ENCODE results near the gene ZFP36.
A peak's percentile ranks its signal among the peaks of the same experiment; 100 is the strongest.

The ZFP36 gene

GRCh38 chr19:39422020-39422419, 15.4 kb downstream of the ZFP36 start:
- DNase-seq: no peak

DNA sequence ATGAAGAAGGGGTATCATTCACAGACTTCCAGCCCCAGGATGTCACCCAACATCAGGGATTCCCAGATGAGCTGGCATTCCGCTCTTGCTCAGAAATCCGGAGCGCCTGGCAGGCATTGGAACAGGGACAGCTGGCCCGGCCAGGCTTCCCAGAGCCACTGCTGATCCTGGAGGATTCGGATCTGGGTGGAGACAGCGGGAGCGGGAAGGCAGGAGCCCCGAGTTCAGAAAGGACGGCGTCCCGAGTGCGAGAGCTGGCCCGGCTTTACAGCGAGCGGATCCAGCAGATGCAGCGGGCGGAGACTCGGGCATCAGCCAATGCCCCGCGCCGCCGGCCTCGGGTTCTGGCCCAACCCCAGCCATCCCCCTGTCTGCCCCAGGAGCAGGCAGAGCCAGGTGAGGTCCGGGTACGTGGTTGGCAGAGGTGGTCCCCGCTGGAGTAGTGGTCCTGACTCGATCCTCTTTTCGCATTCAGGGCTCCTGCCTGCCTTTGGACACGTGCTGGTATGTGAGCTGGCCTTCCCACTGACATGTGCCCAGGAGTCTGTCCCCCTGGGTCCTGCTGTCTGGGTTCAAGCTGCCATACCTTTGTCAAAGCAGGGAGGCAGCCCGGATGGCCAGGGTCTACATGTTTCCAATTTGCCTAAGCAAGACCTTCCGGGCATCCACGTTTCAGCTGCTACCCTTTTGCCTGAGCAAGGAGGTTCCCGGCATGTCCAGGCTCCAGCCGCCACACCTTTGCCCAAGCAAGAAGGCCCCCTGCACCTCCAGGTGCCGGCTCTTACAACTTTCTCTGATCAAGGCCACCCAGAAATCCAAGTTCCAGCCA, 16.8 kb downstream of the ZFP36 start:
- DNase-seq: no peak

DNA sequence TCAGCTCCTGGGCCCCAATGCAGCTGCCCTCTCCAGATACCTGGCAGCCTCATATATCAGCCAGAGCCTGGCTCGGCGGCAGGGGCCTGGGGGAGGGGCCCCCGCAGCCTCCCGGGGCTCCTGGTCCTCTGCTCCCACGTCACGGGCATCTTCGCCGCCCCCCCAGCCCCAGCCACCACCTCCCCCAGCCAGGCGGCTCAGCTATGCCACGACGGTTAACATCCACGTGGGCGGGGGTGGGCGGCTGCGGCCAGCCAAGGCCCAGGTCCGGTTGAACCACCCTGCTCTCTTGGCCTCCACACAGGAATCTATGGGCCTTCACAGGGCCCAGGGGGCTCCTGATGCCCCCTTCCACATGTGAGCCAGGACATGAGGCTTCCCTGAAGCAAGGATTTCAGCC, 18.3 kb downstream of the ZFP36 start:
- no peak for DNase-seq

GRCh38 chr19:39425744-39426143, 19.1 kb downstream of the ZFP36 start:
- DNase-seq: no peak

- no peak for DNase-seq
These were observed 19.5 kb downstream of the ZFP36 start for GRCh38 chr19:39426170-39426569.

DNA sequence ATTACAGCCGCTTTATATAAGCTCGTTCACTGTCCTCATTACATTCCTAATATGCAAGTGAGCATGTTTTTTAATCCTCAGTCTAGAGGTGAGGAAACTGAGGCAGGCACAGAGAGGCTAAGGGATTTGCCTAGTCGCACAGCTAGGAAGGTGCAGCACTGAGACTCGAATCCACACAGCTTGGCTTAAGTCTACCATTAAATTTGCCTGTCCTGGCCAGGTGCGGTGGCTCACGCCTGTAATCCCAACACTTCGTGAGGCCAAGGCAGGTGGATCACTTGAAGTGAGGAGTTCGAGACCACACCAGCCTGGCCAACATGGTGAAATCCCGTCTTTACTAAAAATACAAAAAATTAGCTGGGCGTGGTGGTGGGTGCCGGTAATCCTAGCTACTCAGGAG, 21.1 kb downstream of the ZFP36 start:
- DNase-seq: no peak

DNA sequence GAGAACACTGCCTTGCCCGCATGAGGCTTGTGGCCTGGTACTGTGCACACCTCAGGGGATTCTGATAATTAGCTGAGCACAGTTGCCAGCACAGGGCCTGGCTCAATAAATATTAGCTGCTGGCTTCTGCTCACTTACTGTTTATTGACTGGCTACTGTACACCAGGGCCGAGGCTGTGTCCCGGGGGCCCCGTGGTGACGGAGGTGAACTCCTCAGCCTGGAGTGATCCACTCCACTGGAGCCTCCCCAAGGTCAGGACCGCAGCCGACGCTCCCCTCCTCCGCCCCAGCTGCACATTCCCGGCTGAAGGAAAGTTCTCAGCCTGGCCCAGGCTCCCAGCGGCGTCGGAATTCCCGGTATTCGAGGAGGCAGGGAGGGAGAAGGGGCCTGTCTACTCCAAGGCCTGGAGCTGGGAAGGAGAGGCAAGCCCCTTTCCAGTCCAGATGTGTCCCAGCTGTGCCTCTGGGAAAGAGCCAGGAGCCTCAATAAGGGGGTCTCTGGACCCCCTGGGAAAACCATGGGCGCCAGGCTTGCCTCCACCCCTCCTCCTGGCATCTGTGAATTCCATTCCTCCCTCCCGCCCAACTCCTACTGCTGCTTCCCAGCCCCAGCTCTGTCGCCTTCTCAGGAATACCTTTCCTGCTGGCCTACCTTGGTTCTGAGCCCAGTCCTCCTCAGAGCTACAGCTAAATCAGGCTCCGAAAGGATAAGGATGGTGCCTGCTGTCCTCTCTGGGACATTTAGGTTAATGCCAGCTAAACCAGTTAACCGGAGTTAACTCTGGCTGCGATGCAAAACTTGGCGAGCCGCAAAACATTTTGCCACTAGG, 21.9 kb downstream of the ZFP36 start:
- DNase-seq: peak; percentile 94

GRCh38 chr19:39430675-39431593, 24.3 kb downstream of the ZFP36 start:
- no peak for DNase-seq

- no peak for DNase-seq
These were observed 26.0 kb downstream of the ZFP36 start for GRCh38 chr19:39432677-39433025.

GRCh38 chr19:39433480-39434079, 26.9 kb downstream of the ZFP36 start:
- no peak for DNase-seq

DNA sequence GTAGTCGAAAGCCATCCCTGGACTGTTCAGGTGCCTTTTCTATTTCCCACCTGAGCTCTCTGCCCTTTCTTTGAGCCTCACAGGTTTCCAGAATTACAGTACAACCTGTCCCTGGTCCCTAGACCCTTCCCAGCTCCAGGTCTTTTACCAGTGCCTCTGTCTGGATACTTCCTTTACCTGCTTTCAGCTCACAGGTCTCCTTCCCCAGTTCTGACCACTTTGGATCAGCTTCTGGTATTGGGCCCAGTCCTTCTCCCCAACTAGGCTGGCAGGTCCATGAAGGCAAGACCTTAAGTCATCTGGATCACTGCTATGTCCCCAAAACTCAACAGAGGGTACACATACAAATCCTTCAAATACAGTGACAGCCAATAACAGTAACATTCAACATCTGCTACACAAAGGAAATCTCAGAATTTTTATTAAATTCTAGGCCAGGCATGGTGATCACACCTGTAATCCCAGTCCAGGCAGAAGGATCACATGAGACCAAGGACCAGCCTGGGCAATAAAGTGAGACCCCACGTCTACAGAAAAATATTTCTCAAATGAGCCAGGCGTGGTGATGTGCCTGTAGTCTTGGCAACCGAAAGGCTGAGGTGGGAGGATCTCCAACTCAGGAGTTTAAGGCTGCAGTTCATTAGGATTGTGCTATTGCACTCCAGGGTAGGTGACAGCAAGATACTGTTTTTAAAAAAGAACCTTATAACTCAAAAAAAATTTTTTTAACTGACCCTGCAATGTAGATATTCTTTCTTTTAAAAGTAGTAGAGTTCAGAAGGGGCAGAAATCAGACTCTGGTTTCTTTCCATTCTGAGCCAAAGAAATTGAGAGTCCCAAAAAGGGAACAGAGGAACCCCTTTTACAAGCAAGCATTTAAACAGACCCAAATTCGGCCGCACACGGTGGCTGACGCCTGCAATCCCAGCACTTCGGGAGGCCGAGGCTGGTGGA, 27.8 kb downstream of the ZFP36 start:
- DNase-seq: no peak

- peak; percentile 99 for DNase-seq
These were observed 29.1 kb downstream of the ZFP36 start, which contains the start of gene RPS16 for GRCh38 chr19:39435499-39436349. Gene RPS16, minus strand, starts transcription at chr19:39435949. Its CDS starts 54 bp downstream, at chr19:39435895.

GRCh38 chr19:39436350-39436716, 29.7 kb downstream of the ZFP36 start:
- no peak for DNase-seq

DNA sequence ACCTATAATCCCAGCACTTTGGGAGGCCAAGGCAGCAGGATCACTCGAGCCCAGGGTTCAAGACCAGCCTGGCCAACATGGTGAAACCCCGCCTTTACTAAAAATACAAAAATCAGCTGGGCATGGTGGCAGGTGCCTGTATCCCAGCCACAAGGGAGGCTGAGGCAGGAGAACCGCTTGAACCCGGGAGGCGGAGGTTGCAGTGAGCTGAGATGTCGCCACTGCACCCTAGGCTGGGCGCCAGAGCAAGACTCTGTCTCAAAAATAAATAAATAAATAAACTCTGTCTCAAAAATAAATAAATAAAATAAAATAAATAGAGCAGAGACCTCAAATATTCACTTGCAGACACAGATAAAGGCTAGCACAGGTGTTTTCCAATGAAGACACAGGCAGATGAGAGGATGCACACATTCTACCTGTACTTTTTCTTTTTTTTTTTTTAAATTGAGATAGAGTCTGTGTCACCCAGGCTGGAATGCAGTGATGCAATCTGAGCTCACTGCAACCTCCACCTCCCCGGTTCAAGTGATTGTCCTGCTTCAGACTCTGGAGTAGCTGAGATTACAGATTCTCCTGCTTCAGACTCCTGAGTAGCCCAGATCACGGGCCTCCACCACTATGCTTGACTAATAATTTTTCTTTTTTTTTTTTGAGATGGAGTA, 31.8 kb downstream of the ZFP36 start:
- no peak for DNase-seq

DNA sequence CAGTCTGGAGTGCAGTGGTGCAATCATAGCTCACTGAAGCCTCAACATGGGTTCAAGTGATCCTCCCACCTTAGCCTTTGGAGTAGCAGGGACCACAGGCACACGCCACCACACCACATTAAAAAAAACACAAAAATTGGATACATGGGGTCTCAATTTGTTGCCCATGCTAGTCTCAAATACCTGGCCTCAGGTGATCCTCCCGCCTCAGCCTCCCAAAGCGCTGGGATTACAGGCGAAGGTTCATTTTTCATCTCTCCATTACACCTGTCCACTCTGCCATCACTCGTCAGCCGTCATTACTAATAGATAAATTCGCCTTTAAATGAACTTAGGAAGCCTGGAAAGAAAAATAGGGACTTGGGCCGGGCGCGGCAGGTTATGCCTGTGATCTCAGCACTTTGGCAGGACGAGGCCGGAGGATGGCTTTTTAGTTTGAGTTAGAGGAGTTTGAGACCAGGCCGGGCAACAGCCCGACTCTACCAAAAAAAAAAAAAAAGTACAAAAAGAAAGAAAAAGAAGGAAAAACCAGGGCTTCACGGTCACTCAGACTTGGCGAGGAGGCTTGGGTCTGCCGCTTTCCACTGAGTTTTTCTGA, 38.0 kb downstream of the ZFP36 start:
- DNase-seq: no peak

- peak; percentile 98 for DNase-seq
These were observed 38.8 kb downstream of the ZFP36 start, which contains the start of gene SUPT5H for GRCh38 chr19:39445196-39446111. Gene SUPT5H, plus strand, starts transcription at chr19:39445582. Its CDS starts 309 bp downstream, at chr19:39445891.

DNA sequence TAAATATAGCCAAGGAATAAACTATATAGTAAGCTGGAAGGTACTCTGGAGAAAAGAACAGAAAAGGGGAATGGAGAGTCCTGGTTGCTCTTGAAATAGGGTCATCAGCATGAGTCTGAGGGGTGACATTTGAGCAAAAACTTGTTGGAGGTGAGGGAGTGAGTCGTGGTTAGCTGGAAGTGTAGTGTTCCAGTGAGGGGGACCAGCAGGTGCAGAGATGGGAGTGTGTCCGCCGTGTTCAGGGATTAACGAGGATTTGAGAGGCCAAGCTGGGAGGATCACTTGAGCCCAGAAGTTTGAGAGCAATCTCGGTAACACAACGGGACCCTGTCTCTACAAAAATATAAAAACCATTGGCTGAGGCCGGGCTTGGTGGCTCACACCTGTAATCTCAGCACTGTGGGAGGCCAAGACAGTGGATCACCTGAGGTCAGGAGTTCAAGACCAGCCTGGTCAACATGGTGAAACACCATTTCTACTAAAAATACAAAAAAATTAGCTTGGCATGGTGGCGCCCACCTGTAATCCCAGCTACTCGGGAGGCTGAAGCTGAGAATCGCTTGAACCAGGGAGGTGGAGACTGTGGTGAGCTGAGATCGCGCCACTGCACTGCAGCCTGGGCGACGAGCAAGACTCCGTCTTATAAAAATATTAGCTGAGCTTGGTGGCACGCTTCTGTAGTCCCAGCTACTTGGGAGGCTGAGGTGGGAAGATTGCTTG, 39.9 kb downstream of the ZFP36 start:
- no peak for DNase-seq

Measured in right hindlimb (tissue), 1 donor.